PC-3 (cell line): Measurements from ENCODE around the gene TSPAN33.

Source experiments
- CTCF ChIP-seq: fragments of 300-600 bp; sonication (generic); conservative IDR thresholded peaks from 2 replicates; pipeline ENCODE4 v1.5.1; 2017; ENCODE audit warnings: antibody characterized with exemption, low read depth, mild to moderate bottlenecking, low read length
- EZH2 ChIP-seq: fragments of 300-600 bp; sonication (generic); IDR thresholded peaks from one replicate; pipeline ENCODE4 v1.6.1; 2017; ENCODE audit warnings: antibody characterized with exemption, mild to moderate bottlenecking, low read length; ENCODE audit not compliant: unreplicated experiment

- no peak for TF ChIP-seq CTCF
- no peak for TF ChIP-seq EZH2
Observed at GRCh38 chr7:129110258-129110981, 34.1 kb upstream of the TSPAN33 start.
